Activated T-helper 1 cell treated with anti-CD3 and anti-CD28 coated beads, Interleukin-2, amount 50 U/mL, for 16 hours (primary cell): ENCODE data around the gene TRIM28.
"Not testable (repeated sequence)": the region's sequence is repeated elsewhere in the genome, so short reads cannot be mapped to it uniquely, and the experiment has no call there.

Source experiments
- DNase-seq, 2 donors: peaks; one replicate each; pipeline ENCODE4 v3.0.0-alpha.2; 2020; ENCODE audit warnings: low read depth in 1 of 2, low spot score in 1 of 2

The TRIM28 gene

DNA sequence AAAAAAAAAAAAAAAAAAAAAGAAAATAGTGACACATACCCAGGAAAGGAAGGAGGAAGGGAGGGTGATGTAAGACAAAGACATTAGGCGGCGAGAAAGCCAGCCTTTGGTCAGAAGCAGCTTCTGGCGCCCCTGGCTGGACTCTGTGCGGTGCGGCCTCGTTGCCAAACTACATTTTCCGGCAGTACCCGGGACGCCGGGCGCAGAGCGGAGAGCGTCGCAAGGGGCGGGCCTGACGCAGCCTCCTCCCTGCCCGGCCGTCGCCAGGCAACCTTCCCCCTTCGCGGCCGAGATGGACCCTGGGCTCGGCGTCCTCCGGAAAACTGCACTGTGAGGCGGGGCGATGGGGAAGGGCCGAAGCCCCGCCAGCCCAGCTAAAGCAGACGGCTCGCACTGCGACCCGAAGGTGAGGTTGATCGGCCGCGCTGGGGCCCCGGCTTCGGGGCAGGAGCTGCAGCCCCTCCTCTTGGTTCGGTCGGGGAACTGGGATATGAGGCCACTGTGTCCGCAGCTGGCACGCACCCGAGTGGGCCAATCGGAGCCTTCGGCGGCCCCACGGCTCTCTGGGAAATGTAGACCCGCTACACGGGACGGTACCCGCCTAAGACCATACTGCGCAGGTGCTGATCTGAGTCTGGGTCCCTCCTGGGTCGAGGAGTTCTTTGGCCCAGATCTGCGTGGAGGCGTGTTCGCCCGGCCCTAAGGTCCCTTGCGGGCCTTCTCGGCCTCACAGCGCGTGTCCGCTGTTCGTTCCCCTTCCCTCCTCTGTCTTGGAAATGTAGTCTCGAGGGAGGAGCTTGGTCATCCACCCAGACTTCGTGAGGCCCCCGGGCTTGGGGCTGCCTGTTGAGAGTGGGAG lies 31.5 kb downstream of the TRIM28 start:
- DNase-seq, result peak; percentile 43 to 61

DNA sequence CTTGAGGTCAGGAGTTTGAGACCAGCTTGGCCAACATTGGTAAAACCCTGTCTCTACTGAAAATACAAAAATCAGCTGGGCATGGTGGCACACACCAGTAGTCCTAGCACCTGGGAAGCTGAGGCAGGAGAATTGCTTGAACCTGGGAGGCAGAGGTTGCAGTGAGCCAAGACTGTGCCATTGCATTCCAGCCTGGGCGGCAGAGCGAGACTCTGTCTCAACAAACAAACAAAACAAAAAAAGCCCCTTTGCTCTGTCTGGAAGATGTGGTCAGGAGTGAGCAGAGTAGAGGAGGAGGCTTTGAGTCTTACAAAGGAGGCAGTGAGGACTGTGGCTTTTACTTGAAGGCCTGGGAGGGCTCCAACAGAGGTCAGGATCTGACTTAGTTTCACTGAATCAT lies 33.7 kb downstream of the TRIM28 start:
- DNase-seq, result not testable (repeated sequence)

DNA sequence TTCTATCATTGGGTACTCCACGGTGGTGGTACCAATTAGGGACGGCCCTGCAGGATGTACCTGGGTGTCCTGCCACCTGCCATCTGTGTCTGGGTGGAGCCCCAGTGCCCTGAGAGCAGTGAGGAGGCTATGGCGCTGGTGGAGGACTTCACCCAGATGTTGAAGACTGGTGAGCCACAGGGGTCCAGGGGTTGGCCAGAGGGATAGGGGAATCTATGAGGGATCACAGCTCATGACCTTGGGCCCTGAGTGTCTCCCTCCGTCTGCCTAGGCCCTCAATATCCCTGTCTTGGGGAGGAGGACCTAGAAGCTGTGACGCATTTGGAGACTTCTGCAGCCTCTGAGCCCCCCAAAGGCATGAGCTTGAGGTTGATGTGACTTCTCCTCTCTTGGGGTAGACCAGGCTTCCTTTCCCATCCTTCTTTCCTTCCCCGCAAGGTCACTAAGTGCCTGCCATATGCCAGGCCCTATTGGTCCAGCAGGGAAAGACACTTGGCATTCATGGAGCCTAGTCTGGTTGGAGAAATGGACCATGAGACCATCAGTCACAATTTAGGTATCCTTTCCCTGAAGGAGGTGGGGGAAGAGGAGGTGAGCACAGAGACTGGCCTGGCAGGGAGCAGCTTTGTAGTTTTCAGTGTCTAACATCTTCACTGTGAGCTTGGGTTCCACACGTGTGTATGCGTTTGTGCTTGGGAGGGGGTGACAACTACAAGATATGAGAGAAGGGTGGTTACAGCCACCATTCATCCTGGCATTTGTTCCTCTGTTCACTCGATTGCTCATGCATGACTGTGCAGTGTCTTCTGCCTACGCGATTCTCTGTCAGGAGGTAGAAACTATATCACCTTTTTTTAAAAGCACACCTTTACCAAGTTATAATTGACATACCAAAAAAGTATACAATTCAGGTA lies 34.4 kb downstream of the TRIM28 start:
- no peak for DNase-seq

DNA sequence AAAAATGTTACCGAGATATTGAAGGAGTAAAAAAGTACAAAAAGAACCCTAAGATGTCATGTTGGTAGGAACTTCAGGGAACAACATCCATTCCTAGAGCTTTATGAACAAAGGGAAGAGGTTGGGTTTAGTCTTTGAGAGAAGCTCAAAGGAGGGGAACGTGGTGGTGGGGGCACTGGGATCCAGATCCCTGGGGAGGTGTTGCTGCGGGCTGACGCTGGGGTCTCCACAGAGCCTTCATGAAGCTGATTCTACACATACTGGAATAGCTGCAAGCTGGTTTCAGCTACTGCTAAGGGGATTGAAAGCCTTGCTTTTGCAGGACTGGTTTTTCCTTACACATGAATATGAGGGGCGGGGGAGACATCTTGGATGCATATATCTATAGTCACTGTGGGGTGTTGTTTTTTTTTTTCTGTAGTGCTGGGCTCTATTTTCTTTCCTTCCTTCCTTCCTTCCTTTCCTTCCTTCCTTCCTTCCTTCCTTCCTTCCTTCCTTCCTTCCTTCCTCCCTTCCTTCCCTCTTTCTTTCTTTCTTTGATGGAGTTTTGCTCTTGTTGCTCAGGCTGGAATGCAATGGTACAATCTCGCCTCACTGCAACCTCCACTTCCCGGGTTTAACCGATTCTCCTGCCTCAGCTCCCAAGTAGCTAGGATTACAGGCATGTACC lies 35.7 kb downstream of the TRIM28 start:
- no peak for DNase-seq

- DNase-seq, result peak; percentile 82 to 83
Measured at GRCh38 chr19:58581227-58582141, 37.6 kb downstream of the TRIM28 start.

DNA sequence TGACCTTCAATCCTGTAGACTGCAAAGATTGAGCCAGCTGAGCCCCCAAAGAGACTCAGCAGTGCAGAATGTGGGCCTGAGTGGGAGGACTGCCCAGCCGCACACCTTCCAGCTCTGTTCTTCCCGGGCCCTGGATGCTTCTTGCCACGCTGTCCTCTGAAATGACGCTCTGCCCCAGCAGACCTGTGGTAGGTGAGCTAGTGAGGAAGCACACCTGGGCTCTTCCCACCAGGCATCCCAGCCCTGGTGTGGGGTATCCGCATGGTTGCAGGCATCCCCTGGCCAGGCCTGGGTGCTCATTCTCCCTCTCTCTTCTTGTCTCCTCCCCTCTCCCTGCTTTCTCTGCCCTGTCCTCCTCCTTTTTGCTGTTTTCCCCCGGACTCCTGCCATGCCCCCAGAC lies 39.1 kb downstream of the TRIM28 start:
- no peak for DNase-seq

DNA sequence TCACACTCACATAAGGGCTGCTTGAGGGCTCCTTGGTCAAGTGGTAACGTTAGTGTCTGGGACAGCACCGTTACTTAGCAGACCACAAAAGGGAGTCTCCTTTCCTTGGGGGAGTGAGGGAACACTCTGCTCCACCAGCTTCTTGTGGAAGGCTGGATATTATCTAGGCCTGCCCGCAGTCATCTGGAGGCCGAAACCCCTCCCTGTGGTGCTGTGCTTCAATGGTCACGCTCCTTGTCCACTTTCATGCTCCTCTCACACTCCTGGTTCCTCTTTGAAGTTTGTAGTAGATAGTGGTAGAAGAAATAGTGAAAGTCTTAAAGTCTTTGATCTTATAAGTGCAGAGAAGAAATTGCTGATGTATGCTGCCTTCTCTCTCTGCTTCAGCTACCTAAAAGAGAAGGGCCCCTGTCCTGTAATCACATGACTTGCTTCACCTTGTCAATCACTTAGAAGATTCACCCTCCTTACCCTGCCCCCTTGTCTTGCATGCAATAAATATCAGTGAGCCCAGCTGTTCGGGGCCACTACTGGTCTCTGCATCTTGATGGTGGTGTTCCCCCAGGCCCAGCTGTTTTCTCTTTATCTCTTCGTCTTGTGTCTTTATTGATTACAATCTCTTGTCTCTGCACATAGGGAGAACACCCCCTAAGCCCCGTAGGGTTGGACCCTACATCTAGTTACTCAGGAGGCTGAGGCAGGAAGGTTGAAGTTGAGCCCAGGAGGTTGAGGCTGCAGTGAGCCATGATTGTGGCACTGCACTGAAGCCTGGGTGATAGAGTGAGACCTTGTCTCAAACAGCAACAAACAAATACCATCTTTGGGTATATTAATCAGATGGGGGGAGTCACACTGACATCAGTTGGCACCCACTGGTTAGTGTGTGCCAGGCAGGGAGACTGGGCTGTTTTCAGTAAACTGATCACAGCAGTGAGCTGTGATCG lies 40.9 kb downstream of the TRIM28 start:
- no peak for DNase-seq

DNA sequence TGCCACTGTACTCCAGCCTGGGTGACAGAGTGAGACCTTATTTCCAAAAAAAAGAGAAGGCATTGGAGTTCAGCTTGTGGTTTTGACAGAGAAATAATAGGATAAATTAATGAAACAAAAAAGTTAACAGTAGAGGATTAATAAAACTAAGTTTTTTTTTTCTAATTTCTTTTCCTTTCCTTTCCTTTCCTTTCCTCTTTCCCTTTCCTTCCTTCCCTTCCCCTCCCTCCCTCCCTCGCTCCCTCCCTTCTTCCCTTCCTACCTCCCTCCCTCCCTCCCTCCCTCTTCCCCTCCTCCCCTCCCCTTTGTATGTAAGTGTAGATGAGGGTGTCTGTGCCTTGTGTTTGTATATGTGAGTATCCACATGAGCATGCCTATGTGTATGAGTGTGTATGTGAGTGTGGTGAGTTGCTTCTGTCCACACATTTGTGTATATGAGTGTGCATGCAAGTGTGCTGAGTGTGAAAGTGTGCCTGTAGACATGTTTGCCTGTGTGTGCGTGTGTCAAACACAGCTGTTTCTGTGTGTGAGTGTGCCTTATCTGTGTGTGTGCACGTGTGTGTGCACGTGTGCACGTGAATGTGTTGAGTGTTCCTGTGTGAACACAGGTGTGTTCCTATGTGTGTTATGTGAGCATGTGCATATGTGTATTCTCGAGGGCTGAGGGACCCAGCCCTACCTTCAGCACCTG lies 41.7 kb downstream of the TRIM28 start:
- no peak for DNase-seq

- no peak for DNase-seq
Measured at GRCh38 chr19:58586133-58586765, 42.4 kb downstream of the TRIM28 start.
